Breast epithelium (tissue), 3 donors: ENCODE measurements around the gene PHTF2.

Experiments used
- POLR2A ChIP-seq: fragments of 450-650 bp; IDR thresholded peaks from one replicate; pipeline ENCODE4 v1.6.1; 2016; ENCODE audit warnings: antibody characterized with exemption, mild to moderate bottlenecking, moderate library complexity
- POLR2AphosphoS5 ChIP-seq, 3 donors: sonication (generic); formaldehyde crosslinking; IDR thresholded peaks; one replicate each; pipeline ENCODE4 v1.6.1; 2017; ENCODE audit warnings: antibody characterized with exemption in 3 of 3
- TF ChIP-seq, protein P1 (sequence below), 3 donors: fragments of 450-650 bp; IDR thresholded peaks; one replicate each; pipeline ENCODE4 v1.5.1; 2016 to 2017; ENCODE audit warnings: antibody characterized with exemption in 3 of 3, mild to moderate bottlenecking in 3 of 3, moderate library complexity in 3 of 3

DNA sequence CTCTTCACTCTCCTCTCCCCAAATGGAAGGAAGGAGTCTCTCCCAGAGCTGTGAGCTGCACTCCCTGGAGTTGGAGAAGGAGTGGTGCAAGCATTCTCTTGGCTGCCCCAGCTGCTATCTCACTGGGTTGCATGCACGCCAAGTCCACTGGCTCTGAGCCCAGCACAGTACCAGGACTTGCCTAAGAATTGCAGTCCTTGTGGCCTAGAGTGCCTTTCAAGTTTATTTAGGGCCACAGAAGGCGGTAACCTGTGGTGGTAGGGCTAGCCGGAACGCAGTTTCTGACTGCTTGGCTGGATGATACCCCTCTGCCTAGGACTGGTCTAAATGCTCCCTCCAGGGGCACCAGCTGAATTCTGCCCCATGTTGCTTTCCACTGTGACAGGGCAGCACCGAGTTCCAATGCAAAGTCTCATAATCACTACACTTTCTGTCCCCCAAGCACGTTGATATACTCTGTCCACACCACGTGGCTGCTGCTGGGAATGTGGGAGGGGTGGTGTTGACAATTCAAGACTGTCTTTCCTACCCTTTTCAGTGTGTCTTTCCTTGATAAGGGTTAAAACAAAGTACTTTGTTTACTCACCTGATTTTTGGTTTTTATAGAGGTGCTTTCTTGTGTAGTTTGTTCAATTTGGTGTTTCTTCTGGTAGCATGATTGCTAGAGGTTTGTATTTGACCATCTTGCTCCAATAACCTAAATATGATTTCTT lies 57.0 kb downstream of the PHTF2 start:
- TF ChIP-seq, protein P1, sequence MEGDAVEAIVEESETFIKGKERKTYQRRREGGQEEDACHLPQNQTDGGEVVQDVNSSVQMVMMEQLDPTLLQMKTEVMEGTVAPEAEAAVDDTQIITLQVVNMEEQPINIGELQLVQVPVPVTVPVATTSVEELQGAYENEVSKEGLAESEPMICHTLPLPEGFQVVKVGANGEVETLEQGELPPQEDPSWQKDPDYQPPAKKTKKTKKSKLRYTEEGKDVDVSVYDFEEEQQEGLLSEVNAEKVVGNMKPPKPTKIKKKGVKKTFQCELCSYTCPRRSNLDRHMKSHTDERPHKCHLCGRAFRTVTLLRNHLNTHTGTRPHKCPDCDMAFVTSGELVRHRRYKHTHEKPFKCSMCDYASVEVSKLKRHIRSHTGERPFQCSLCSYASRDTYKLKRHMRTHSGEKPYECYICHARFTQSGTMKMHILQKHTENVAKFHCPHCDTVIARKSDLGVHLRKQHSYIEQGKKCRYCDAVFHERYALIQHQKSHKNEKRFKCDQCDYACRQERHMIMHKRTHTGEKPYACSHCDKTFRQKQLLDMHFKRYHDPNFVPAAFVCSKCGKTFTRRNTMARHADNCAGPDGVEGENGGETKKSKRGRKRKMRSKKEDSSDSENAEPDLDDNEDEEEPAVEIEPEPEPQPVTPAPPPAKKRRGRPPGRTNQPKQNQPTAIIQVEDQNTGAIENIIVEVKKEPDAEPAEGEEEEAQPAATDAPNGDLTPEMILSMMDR (IDR thresholded peaks at IDR 0.05): no peak
- no peak for TF ChIP-seq POLR2A
- TF ChIP-seq POLR2AphosphoS5 (IDR thresholded peaks at IDR 0.05): no peak
